IMR-90 (cell line): ENCODE results near the gene DCTD.

ENCODE experiments used
- CTCF ChIP-seq: conservative IDR thresholded peaks from 2 replicates; pipeline ENCODE4 v1.5.1; 2012; ENCODE audit warnings: mild to moderate bottlenecking, low read depth, low read length, improper control_type of control experiment
- MAZ ChIP-seq: IDR thresholded peaks from 2 replicates; pipeline ENCODE4 v1.6.1; 2012; ENCODE audit warnings: low read depth, mild to moderate bottlenecking, low read length, improper control_type of control experiment, moderate library complexity, borderline replicate concordance
- USF2 ChIP-seq: fragments of 150-350 bp; IDR thresholded peaks from 2 replicates; pipeline ENCODE4 v1.6.1; 2017; ENCODE audit warnings: mild to moderate bottlenecking, antibody characterized with exemption, low read length, low read depth

GRCh38 chr4:182880387-182881356, 36.5 kb downstream of the DCTD start:
- TF ChIP-seq MAZ = no peak
- no peak for TF ChIP-seq CTCF
- TF ChIP-seq USF2 = no peak
